HCT116 (cell line): ENCODE results near the gene CPSF2.

Experiments
- EZH2 ChIP-seq: fragments of 200-600 bp; sonication (generic); IDR thresholded peaks from 2 replicates; pipeline ENCODE4 v1.6.1; 2017; ENCODE audit warnings: antibody characterized with exemption, mixed run types
- JUND ChIP-seq: IDR thresholded peaks from 2 replicates; pipeline ENCODE4 v1.6.1; 2012
- POLR2AphosphoS5 ChIP-seq: IDR thresholded peaks from 2 replicates; pipeline ENCODE4 v1.6.1; 2011; ENCODE audit warnings: mild to moderate bottlenecking, low read depth, low read length, moderate library complexity
- TF ChIP-seq, protein P1 (sequence below): IDR thresholded peaks from 2 replicates; pipeline ENCODE4 v1.6.1; 2012

DNA sequence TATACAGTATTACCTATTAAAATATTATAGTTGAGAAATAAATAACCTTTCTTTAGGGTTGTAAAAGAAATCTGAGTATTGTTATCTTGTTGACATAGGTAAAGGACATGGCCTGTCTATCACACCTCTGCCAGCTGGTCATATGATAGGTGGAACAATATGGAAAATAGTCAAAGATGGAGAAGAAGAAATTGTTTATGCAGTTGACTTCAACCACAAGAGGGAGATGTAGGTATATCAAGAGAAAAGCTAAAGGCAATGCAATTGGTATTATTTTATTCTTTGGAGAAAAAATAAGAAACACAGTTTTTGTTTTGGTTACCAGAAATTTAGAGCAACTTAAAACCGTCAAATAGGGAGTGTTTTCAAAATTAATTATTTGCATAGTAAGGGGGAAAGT lies 13.5 kb downstream of the CPSF2 start:
- TF ChIP-seq POLR2AphosphoS5, result no peak
- no peak for TF ChIP-seq JUND
- TF ChIP-seq EZH2, result no peak
- TF ChIP-seq, protein P1, sequence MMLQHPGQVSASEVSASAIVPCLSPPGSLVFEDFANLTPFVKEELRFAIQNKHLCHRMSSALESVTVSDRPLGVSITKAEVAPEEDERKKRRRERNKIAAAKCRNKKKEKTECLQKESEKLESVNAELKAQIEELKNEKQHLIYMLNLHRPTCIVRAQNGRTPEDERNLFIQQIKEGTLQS, result no peak
